ENCODE data around the gene ODAD4.

- TF ChIP-seq ZBTB33 (IDR thresholded peaks at IDR 0.05; ENCODE audit: borderline replicate concordance, low read depth) (no peak), CTCF (IDR thresholded peaks at IDR 0.05) (no peak), EP300 (IDR thresholded peaks at IDR 0.05; ENCODE audit: borderline replicate concordance in 1 of 2, low read depth in 1 of 2, low read length in 1 of 2) (no peak), USF2 (IDR thresholded peaks at IDR 0.05; ENCODE audit: borderline replicate concordance, low read depth, low read length) (no peak), FOSL2 (IDR thresholded peaks at IDR 0.05; ENCODE audit: borderline replicate concordance, low read depth) (no peak), MAX (IDR thresholded peaks at IDR 0.05; ENCODE audit: low read depth) (no peak), POLR2AphosphoS5 (IDR thresholded peaks at IDR 0.05; ENCODE audit: low read depth, low read length) (no peak), GABPA (IDR thresholded peaks at IDR 0.05; ENCODE audit: low read depth) (no peak), YY1 (IDR thresholded peaks at IDR 0.05; ENCODE audit: low read depth) (no peak), SIN3A (IDR thresholded peaks at IDR 0.05; ENCODE audit: borderline replicate concordance, low read depth, low read length) (no peak)
These were observed 56.2 kb downstream of the ODAD4 start for GRCh38 chr17:41986634-41987033.
